Measurements from ENCODE around the gene CLEC19A. TPM values are rescaled to one million over a fixed set of nuclear protein-coding genes. Genes with fewer than 3 reads are reported as not detected.
A peak's percentile ranks its signal among the peaks of the same experiment; 100 is the strongest.

The CLEC19A gene
- total RNA-seq, 1 experiment from 2014 or later = not detected

- no peak for DNase-seq (ENCODE audit: unreplicated experiment)
- Mint-ChIP-seq H3K36me3 (ENCODE audit: insufficient read depth, unreplicated experiment) (no peaks in the 10 kb centered on the region), H3K4me1 (ENCODE audit: insufficient read depth, unreplicated experiment) (peaks cover 10% of the 10 kb centered on the region), H3K4me3 (ENCODE audit: unreplicated experiment) (no peak overlapping the region), H3K27me3 (ENCODE audit: insufficient read depth, unreplicated experiment) (peaks cover 21% of the 10 kb centered on the region), H3K27ac (ENCODE audit: low read depth, unreplicated experiment) (no peak overlapping the region), H3K9me3 (ENCODE audit: unreplicated experiment) (no peaks in the 10 kb centered on the region)
- intact Hi-C loops (cut with micrococcal nuclease) = loop anchor here (10.0 kb wide), 1 partner anchor 174 kb away; the partner anchor contains the start of gene ITPRIPL2
- POLR2A ChIA-PET = interaction anchor here (0.6 kb wide), 1 partner anchor 30 kb away, joined by 3 read pairs; no protein-coding TSS in a partner anchor
- no peak for TF ChIP-seq CTCF (IDR thresholded peaks at IDR 0.05; ENCODE audit: unreplicated experiment)
- no TSS peak for BruUV-seq (replicated peaks)
- CTCF ChIA-PET = no interaction called here
Measured at GRCh38 chr16:19288872-19289799, 3.6 kb downstream of the CLEC19A start.

DNA sequence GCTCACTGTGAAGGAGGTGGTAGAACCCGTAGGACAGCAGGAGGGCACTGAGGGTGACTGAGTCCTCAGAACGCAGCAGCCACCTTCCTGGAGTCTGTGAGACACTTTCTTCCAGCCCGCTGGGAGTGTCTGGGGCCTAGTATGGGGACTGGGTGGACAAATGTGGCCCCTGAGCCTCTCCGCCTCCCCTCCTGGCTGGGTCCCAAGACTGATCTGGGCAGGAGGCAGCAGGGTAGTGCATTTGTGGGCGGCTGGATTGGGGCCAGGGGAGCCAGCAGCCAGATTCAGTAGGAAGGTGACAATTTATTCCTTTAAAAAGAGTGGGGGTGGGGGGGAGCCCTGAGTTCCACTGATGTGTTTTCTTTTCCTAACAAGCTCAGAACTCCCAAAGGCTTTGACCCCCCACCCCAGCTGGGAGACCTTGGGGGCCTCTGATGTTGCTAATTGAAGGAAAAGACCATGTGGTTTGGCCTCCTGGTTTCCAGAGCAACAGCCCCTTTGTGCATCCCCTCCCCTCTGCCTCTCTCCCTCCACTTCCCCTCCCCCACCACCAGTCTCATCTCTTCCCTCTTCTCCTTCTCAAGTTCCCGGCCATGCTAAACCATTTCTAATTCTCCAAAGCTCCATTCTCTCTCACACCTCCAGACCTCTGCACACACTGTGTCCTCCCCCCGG lies 4.4 kb downstream of the CLEC19A start:
- TF ChIP-seq CTCF (IDR thresholded peaks at IDR 0.05; ENCODE audit: unreplicated experiment) = no peak
- Mint-ChIP-seq H3K36me3 (ENCODE audit: insufficient read depth, unreplicated experiment) (no peaks in the 10 kb centered on the region), H3K4me3 (ENCODE audit: unreplicated experiment) (no peak overlapping the region), H3K9me3 (ENCODE audit: unreplicated experiment) (no peaks in the 10 kb centered on the region), H3K27ac (ENCODE audit: low read depth, unreplicated experiment) (no peak overlapping the region), H3K27me3 (ENCODE audit: insufficient read depth, unreplicated experiment) (peaks cover 29% of the 10 kb centered on the region), H3K4me1 (ENCODE audit: insufficient read depth, unreplicated experiment) (peaks cover 5% of the 10 kb centered on the region)
- no peak for DNase-seq (ENCODE audit: unreplicated experiment)
- intact Hi-C loops (cut with micrococcal nuclease) = loop anchor here (10.0 kb wide), 1 partner anchor 175 kb away; the partner anchor contains the start of gene ITPRIPL2
- no TSS peak for BruUV-seq (replicated peaks)
- ChIA-PET CTCF (no interaction called here), POLR2A (no interaction called here)

- Mint-ChIP-seq H3K4me1 (ENCODE audit: insufficient read depth, unreplicated experiment) (peaks cover 5% of the 10 kb centered on the region), H3K9me3 (ENCODE audit: unreplicated experiment) (no peaks in the 10 kb centered on the region), H3K4me3 (ENCODE audit: unreplicated experiment) (no peak overlapping the region), H3K36me3 (ENCODE audit: insufficient read depth, unreplicated experiment) (no peaks in the 10 kb centered on the region), H3K27ac (ENCODE audit: low read depth, unreplicated experiment) (no peak overlapping the region), H3K27me3 (ENCODE audit: insufficient read depth, unreplicated experiment) (peaks cover 35% of the 10 kb centered on the region)
- BruUV-seq (replicated peaks) = no TSS peak
- TF ChIP-seq CTCF (IDR thresholded peaks at IDR 0.05; ENCODE audit: unreplicated experiment) = no peak
- intact Hi-C loops (cut with micrococcal nuclease) = no loop called here
- ChIA-PET CTCF (no interaction called here), POLR2A (interaction anchor here (0.7 kb wide), 1 partner anchor 21 kb away, joined by 4 read pairs; no protein-coding TSS in a partner anchor)
- DNase-seq (ENCODE audit: unreplicated experiment) = no peak
Measured at GRCh38 chr16:19290860-19291259, 5.3 kb downstream of the CLEC19A start.

GRCh38 chr16:19291475-19291874 lies 5.9 kb downstream of the CLEC19A start:
- ChIA-PET CTCF (no interaction called here), POLR2A (no interaction called here)

More at GRCh38 chr16:19291475-19291874, 5.9 kb downstream of the CLEC19A start:
- no peaks in the 10 kb centered on the region for H3K9me3 Mint-ChIP-seq (ENCODE audit: unreplicated experiment)
- no peak overlapping the region for H3K4me3 Mint-ChIP-seq (ENCODE audit: unreplicated experiment)
- intact Hi-C loops (cut with micrococcal nuclease) = no loop called here
- DNase-seq (ENCODE audit: unreplicated experiment) = peak; percentile 62
- peaks cover 35% of the 10 kb centered on the region for H3K27me3 Mint-ChIP-seq (ENCODE audit: insufficient read depth, unreplicated experiment)
- H3K36me3 Mint-ChIP-seq (ENCODE audit: insufficient read depth, unreplicated experiment) = no peaks in the 10 kb centered on the region
- no TSS peak for BruUV-seq (replicated peaks)
- no peak overlapping the region for H3K27ac Mint-ChIP-seq (ENCODE audit: low read depth, unreplicated experiment)
- peaks cover 5% of the 10 kb centered on the region for H3K4me1 Mint-ChIP-seq (ENCODE audit: insufficient read depth, unreplicated experiment)
- no peak for TF ChIP-seq CTCF (IDR thresholded peaks at IDR 0.05; ENCODE audit: unreplicated experiment)
